Measurements from ENCODE around the gene UBASH3A.
"Not testable (repeated sequence)": the region's sequence is repeated elsewhere in the genome, so short reads cannot be mapped to it uniquely, and the experiment has no call there.

The UBASH3A gene

DNA sequence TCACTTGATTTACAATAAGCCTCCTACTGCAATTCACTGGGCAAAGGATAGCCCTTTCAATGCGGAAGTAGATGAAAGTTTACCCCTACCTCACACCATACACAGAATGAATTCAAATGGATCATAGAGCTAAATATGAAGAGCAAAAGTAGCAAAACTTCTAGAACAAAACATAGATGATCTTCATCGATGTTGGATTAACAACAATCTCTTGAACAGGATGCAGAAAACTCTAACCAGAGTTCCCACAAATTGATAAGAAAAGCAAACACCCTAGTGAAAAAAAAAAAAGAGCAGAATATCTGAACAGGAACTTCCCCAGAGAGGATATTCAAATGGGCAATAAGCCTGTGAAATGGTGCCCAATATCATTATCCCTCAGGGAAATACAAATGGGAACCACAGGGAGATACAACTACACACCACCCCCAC is 1.9 kb upstream of the UBASH3A start:
- H3K4me3 ChIP-seq (ENCODE audit: low read depth, low read length) = no peak overlapping the region
- TF ChIP-seq, protein P1, sequence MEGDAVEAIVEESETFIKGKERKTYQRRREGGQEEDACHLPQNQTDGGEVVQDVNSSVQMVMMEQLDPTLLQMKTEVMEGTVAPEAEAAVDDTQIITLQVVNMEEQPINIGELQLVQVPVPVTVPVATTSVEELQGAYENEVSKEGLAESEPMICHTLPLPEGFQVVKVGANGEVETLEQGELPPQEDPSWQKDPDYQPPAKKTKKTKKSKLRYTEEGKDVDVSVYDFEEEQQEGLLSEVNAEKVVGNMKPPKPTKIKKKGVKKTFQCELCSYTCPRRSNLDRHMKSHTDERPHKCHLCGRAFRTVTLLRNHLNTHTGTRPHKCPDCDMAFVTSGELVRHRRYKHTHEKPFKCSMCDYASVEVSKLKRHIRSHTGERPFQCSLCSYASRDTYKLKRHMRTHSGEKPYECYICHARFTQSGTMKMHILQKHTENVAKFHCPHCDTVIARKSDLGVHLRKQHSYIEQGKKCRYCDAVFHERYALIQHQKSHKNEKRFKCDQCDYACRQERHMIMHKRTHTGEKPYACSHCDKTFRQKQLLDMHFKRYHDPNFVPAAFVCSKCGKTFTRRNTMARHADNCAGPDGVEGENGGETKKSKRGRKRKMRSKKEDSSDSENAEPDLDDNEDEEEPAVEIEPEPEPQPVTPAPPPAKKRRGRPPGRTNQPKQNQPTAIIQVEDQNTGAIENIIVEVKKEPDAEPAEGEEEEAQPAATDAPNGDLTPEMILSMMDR (conservative IDR thresholded peaks at IDR 0.05; ENCODE audit: low read depth, low read length) = no peak
- no peak for DNase-seq (ENCODE audit: low read depth)

DNA sequence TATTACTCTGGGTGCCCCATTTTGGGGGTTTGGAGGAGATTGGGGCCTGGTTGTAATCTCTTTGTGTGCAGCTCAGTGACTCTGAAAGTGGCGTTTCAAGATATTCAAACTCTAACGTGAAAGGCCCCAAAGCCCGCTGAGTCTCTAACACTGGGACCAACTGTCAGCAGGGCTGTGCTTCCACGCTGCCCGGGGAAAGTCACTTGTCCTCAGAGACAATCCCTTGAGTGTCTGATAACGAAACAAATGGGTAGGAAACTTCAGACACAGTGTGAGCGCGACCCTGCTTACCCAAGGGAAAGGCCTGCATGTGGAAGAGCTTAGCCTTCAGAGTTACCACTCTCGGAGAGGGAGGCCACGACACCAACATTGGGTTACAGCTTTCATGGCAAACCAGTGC is 837 bp downstream of the UBASH3A start:
- no peak for DNase-seq (ENCODE audit: low read depth)
- TF ChIP-seq, protein P1 (conservative IDR thresholded peaks at IDR 0.05; ENCODE audit: low read depth, low read length) = no peak
- H3K4me3 ChIP-seq (ENCODE audit: low read depth, low read length) = no peak overlapping the region

DNA sequence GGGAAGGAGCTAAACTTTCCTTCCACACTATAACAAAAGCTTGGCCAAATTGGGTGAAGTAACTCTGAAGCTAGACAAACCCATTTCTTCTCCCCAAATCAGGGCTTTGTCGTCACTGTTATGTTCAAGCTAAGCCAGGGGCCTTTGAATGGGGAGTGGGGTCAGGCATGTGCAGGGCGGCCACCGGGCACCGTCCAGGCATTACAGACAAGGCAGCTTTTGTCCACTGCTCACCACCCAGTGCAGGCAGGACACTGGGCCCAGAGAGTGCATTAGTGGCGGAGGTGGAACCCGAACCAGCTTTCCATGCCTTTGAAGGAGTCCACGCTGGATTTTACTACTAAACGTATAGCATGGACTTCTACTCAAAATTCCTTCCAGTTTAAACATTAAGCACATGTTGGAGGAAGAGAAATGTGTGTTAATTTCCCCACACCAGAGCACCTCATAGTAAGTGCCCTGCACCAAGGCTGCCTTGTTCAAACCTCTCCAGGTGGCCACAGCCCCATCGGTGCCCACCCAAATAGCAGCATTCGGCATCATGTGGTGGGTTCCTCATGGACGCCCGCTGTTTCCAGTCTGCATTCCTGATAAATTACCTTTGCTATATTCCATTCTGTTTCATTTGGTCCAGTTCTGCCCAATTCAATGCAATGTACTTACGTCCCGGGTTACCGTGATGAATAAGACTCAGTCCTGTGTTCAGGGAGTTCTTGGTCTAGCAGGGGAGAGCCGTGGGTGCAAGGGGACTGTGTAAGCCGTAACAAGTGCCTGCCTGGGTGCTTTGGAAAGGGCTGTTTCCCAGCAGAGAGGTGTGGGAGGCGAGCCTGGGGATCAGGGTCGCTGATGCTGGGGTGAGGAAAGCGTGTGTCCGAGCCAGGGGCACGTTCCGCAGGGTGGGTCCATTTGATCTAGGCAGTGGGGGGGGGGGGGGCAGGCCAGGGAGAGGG is 1.6 kb downstream of the UBASH3A start:
- H3K4me3 ChIP-seq (ENCODE audit: low read depth, low read length) = no peak overlapping the region
- TF ChIP-seq, protein P1 (conservative IDR thresholded peaks at IDR 0.05; ENCODE audit: low read depth, low read length) = no peak
- no peak for DNase-seq (ENCODE audit: low read depth)

DNA sequence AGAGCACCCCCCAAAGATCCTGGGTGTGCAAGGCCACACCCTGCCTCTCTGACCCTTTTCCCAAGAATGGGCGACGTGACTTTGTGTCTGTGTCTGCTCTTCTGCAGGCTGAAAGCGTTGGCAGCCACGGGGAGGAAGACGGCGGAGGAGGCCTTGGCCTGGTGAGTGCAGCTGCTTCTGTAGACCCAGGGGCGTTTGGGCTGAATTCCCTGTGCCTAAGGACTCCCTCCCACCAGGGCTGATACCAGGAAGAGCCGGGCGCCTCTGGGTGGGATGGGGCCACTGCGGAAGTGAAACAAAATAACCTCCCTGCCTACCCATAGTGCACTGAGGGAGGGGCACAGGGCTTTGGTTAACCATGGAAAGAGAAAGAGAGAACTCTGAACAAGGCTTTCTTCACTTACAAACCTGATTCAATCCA is 2.5 kb downstream of the UBASH3A start:
- DNase-seq (ENCODE audit: low read depth) = no peak
- TF ChIP-seq, protein P1 (conservative IDR thresholded peaks at IDR 0.05; ENCODE audit: low read depth, low read length) = no peak
- H3K4me3 ChIP-seq (ENCODE audit: low read depth, low read length) = no peak overlapping the region

DNA sequence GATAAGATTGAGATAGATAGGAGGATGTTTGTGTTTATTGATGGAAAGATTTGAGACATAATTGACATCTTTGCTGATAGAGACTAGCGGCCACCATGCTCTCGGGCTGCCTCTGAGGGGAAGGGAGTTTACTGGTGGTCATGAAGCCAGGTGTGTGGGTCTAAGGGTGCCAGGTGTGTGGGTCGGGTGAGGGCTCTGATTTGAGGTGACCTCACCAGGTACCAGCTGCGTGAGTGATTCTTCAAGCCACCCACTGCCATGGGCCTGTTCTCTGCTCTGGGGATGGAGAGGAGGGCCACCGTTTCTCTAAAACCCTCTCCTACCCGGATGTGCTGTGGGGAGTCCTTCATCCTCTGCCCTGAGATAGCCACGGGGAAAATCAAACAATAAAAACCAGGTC is 3.2 kb downstream of the UBASH3A start:
- no peak overlapping the region for H3K4me3 ChIP-seq (ENCODE audit: low read depth, low read length)
- TF ChIP-seq, protein P1 (conservative IDR thresholded peaks at IDR 0.05; ENCODE audit: low read depth, low read length) = no peak
- no peak for DNase-seq (ENCODE audit: low read depth)

DNA sequence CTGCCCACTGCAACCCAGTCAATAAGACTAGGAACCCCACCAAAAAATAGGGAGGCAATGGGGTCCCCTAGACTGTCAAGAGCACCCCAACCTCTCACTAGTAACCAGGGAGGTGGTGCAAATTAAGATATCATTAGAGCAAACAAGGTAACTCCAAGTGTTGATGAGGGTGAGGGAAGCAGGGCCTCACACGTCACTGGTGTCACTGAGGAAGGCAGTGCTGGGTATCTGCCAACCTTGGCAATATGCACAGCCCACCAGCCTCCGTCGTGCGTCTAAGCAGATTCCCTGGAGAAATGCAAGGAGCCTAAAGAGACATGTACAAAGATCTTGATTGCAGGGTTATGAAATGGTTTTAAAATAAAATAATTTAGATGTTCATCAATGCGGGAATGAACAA is 3.8 kb downstream of the UBASH3A start:
- TF ChIP-seq, protein P1 (conservative IDR thresholded peaks at IDR 0.05; ENCODE audit: low read depth, low read length) = no peak

DNA sequence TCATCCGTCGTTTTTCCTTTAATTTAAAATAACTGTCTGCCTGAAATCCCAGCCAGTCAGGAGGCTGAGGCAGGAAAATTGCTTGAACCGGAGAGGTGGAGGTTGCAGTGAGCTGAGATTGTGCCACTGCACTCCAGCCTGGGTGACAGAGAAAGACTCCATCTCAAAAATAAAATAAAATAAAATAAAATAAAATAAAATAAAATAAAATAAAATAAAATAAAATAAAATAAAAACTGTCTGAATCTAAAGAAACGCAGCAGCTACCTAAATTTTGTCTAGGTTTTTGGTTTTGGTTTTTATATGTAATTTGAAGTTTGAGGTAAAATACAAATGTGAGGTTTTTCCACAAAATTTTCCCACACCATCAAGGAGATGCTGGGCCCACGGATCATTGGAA is 5.0 kb downstream of the UBASH3A start:
- not testable (repeated sequence) for DNase-seq (ENCODE audit: low read depth)

More for the DNA sequence above, 3.8 kb downstream of the UBASH3A start:
- H3K4me3 ChIP-seq (ENCODE audit: low read depth, low read length) = no peak overlapping the region
- DNase-seq (ENCODE audit: low read depth) = no peak

More for the DNA sequence above, 5.0 kb downstream of the UBASH3A start:
- H3K4me3 ChIP-seq (ENCODE audit: low read depth, low read length) = not testable (repeated sequence)

All from choroid plexus epithelial cell (primary cell).